Activated CD4-positive, CD25-positive, alpha-beta regulatory T cell treated with anti-CD3 and anti-CD28 coated beads, Interleukin-2, amount 50 U/mL, for 16 hours (primary cell): ENCODE results near the gene EPB41L1.

Experiments
- DNase-seq: peaks from one replicate; pipeline ENCODE4 v3.0.0-alpha.2; 2020; ENCODE audit warnings: low read depth, low spot score

The EPB41L1 gene

GRCh38 chr20:36259177-36260061, 104.9 kb downstream of the EPB41L1 start:
- no peak for DNase-seq

- DNase-seq, result no peak
Measured at GRCh38 chr20:36260316-36260715, 105.8 kb downstream of the EPB41L1 start.

- no peak for DNase-seq
Measured at GRCh38 chr20:36261389-36262105, 107.0 kb downstream of the EPB41L1 start.

GRCh38 chr20:36262440-36262839, 107.9 kb downstream of the EPB41L1 start:
- no peak for DNase-seq

GRCh38 chr20:36264426-36265246, 110.1 kb downstream of the EPB41L1 start:
- DNase-seq, result no peak

- DNase-seq, result no peak
Measured at GRCh38 chr20:36266189-36266588, 111.6 kb downstream of the EPB41L1 start.

- DNase-seq, result no peak
Measured at GRCh38 chr20:36267605-36268381, 113.3 kb downstream of the EPB41L1 start.

GRCh38 chr20:36268440-36269342, 114.2 kb downstream of the EPB41L1 start:
- DNase-seq, result no peak

GRCh38 chr20:36269507-36269906, 115.0 kb downstream of the EPB41L1 start:
- DNase-seq, result no peak

GRCh38 chr20:36270744-36271638, 116.5 kb downstream of the EPB41L1 start:
- DNase-seq, result no peak

GRCh38 chr20:36271639-36272546, 117.4 kb downstream of the EPB41L1 start:
- no peak for DNase-seq

- DNase-seq, result no peak
Measured at GRCh38 chr20:36272547-36273220, 118.1 kb downstream of the EPB41L1 start.

GRCh38 chr20:36273414-36274180, 119.1 kb downstream of the EPB41L1 start:
- no peak for DNase-seq

- DNase-seq, result no peak
Measured at GRCh38 chr20:36274181-36274841, 119.8 kb downstream of the EPB41L1 start.

GRCh38 chr20:36275011-36275410, 120.5 kb downstream of the EPB41L1 start:
- DNase-seq, result no peak
